Superior temporal gyrus (tissue), 1 donor: Measurements from ENCODE around the gene EXOC6B.

Source experiments
- DNase-seq: peaks from one replicate; pipeline ENCODE4 v3.0.0-alpha.2; 2016; ENCODE audit errors: extremely low spot score

EXOC6B gene

DNA sequence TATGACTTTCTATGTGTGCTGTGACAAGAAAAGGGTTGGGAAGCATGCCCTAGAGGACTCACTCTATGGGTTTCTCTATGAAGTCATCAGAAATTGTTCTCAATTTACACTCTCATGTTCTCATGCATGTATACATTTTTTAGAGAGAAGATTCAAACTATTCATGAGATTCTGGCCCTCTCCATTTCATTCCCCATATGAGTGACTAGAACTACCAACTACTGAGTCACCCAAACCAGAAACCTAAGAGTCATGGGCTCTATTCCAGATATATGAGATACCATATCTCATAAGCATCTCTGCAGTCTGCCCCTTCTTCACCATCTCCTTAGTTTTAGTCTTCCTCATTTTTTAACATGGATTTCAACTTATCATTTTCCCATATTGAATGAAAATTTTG is 87.7 kb downstream of the EXOC6B start:
- no peak for DNase-seq

- DNase-seq = no peak
Measured at GRCh38 chr2:72734432-72734831, 91.4 kb downstream of the EXOC6B start.

DNA sequence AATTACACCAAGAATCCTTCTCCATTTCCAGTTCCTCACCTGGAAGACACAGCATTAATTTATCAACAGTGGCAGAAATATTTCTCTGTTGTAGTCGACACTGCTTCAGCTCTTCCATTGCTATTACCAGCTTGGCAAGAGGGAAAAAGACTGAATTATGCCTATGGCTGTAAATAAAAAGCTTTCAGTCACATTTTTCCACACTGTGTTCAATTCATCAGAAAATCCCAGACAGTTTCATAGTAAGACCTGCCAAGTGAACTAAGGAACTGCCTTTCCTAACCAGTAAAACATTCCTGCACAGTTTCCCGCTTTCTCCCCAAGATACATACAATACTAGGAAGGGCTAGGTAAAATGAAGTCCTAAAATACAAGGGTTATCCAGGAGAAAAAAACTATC is 94.7 kb downstream of the EXOC6B start:
- no peak for DNase-seq

GRCh38 chr2:72727356-72727755 is 98.5 kb downstream of the EXOC6B start:
- no peak for DNase-seq

GRCh38 chr2:72723769-72724370 is 102.0 kb downstream of the EXOC6B start:
- no peak for DNase-seq

DNA sequence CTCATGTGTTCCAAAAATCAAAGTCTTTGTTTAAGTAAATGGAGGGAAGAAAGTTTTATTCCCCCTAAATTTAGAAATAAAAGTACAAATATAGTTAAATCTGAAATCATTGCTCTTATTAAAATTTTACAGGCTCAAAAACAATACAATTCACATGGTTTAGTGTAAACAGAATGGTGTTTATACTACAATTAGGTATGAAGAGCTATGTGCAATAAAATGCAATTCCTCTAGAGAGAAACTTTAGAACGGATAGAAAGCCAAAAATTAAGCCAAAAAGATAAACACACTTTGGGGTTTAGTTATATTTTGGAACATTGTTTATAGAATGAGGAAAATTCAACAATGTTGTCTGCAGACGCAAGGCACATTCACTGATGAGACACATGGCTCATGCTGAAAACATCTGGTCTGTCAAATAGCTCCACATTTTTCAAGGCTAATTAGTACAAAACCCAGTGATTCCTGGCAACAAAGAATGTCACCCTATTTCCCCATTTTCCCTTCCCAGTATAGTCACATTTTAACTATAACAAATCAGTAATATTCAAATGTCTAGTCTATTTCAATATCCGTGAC is 103.3 kb downstream of the EXOC6B start:
- no peak for DNase-seq

- no peak for DNase-seq
Measured at GRCh38 chr2:72719416-72719815, 106.4 kb downstream of the EXOC6B start.

- DNase-seq = no peak
Measured at GRCh38 chr2:72718876-72719275, 107.0 kb downstream of the EXOC6B start.

DNA sequence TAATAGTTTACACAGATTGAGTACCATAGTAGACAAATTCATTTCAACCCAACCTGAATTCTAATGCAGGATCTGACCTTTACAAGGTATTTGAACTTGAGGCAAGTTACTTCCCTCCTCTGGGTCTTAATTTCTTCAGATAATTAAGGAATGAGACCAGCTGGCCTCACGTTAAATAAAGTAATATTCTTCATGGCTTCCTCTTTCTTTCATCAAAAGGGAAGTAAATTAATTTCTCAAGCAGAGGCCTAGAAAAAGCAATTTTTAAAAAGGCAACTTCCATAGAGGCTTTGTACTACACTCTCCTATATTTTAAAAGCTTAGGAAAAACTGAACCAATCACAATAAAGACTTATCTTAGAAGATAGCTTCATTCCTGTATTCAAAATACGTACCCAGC is 109.2 kb downstream of the EXOC6B start:
- DNase-seq = no peak

GRCh38 chr2:72713857-72714256 is 112.0 kb downstream of the EXOC6B start:
- no peak for DNase-seq

DNA sequence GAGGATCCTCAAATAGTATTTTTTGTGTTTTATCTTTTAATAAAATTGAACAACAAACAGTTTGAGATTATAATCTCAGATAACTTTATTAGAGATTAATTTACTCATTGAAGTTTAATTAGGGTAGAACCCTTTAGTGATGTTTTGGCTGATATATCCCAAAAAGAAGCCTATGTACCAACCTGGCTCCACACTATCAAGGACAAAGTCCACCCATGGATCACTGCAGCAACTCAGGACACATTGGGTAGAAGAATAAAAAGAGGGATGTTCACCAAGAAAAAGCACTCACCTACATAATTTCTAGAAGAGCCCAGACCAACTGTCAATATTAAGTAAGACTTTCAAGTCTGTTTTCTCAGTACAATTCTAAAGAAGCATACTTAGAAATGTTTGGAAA is 112.9 kb downstream of the EXOC6B start:
- no peak for DNase-seq

DNA sequence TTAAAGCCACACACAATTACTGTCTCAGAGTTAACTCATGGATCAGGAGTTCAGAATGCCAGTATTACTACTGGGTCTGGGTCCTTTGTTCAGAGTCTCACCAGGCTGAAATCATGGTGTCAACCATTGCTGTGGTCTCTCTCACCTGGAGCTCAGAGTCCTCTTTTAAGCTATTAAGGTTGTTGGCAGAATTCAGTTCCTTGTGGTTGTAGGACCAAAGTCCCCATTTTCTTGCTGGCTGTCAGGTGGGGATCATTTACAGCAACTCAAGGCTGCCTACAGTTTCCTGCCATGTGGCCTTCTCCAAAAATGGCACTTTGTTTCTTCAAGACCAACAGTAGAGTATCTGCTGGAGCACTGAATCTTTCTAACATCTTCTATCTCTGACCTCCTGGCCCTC is 113.5 kb downstream of the EXOC6B start:
- DNase-seq = no peak

- DNase-seq = no peak
Measured at GRCh38 chr2:72710418-72711152, 115.2 kb downstream of the EXOC6B start.

DNA sequence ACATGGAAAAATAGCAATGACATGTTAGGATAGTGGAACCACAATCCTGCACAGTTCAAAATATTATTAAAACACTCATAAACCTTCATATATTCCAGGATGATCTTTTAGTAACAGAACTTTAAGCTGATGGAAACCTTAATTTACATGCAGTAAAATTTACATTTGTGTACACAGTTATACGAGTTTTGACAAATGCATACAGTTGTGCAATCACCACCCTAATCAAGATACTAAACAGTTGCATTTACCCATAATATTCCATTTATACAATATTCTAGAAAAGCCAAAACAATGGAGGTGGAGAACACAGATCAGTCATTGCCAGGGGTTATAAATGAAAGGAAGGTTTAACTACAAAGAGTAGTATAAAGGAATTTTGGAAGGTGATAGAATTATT is 117.6 kb downstream of the EXOC6B start:
- no peak for DNase-seq

GRCh38 chr2:72698300-72698699 is 127.5 kb downstream of the EXOC6B start:
- DNase-seq = no peak

GRCh38 chr2:72696559-72696958 is 129.3 kb downstream of the EXOC6B start:
- no peak for DNase-seq

GRCh38 chr2:72695676-72696075 is 130.2 kb downstream of the EXOC6B start:
- no peak for DNase-seq

- DNase-seq = no peak
Measured at GRCh38 chr2:72694715-72695496, 130.9 kb downstream of the EXOC6B start.

DNA sequence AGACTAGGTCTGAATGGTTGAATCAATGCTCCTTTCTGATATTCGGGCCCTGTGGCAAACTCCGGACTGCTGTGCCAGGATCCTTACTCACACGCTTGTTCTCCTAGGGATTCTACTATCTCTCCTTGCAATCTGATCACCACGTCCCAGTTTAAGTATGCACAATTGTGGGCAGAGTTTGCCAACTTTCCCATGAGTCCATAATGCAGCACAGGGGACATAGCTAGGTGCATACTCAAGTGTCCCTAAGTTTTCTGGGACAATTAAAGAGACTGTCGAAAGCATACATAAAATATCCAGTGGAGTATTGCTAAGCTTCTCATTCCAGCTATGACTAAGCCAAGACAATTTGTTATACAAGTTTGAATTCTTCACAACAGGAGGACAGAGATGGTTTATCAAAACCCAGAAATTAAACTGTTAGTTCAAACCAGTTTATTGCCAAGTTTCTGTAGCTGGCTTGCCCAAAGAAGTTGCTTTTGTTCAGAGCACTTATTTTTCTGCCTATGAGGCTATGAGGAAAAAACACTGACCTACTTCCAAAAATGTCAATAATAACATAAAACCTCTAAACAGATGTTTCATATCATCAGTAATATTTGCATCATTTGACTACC is 136.1 kb downstream of the EXOC6B start:
- no peak for DNase-seq

- no peak for DNase-seq
Measured at GRCh38 chr2:72685638-72686213, 140.1 kb downstream of the EXOC6B start.

GRCh38 chr2:72682061-72682460 is 143.8 kb downstream of the EXOC6B start:
- DNase-seq = no peak
